Esophagus squamous epithelium (tissue), 5 donors: ENCODE results near the gene CHAF1B. TPM values are rescaled to one million over a fixed set of nuclear protein-coding genes. Genes with fewer than 3 reads are reported as not detected.

Experiments used
- DNase-seq: peaks from one replicate; lab custom pipeline; 2025; lab: John Stamatoyannopoulos, UW
- H3K27ac ChIP-seq, 4 donors: fragments of 200-600 bp; sonication (generic); one replicate each; pipeline ENCODE4 v1.5.1; 2016 to 2019; ENCODE audit warnings: mild to moderate bottlenecking in 1 of 4
- H3K27me3 ChIP-seq, 4 donors: fragments of 200-600 bp; sonication (generic); 1 replicate in 3 of 4; 2 replicates in 1 of 4; pipeline versions ENCODE4 v1.5.1 to v1.6.0; 2017 to 2021; ENCODE audit warnings: antibody characterized with exemption in 1 of 4
- H3K36me3 ChIP-seq, 3 donors: fragments of 200-600 bp; sonication (generic); one replicate each; pipeline ENCODE4 v1.5.1; 2016 to 2019
- H3K4me1 ChIP-seq, 3 donors: fragments of 200-600 bp; sonication (generic); one replicate each; pipeline ENCODE4 v1.5.1; 2017 to 2019
- H3K4me3 ChIP-seq, 4 donors: fragments of 200-600 bp; sonication (generic); 1 replicate in 3 of 4; 2 replicates in 1 of 4; pipeline ENCODE4 v1.5.1; 2016 to 2019; ENCODE audit warnings: mild to moderate bottlenecking in 2 of 4, moderate library complexity in 1 of 4
- H3K9me3 ChIP-seq, 3 donors: fragments of 200-600 bp; sonication (generic); one replicate each; pipeline ENCODE4 v1.5.1; 2016 to 2019
- CTCF ChIP-seq, 6 experiments: fragments of 450-650 bp in 4 of 6; fragments of 200-600 bp in 2 of 6; sonication (generic) in 2 of 6; IDR thresholded peaks; one replicate each; pipeline ENCODE4 v1.5.1; 2016 to 2019; ENCODE audit warnings: antibody characterized with exemption in 6 of 6, mild to moderate bottlenecking in 4 of 6, moderate library complexity in 4 of 6
- POLR2A ChIP-seq, 4 donors: fragments of 450-650 bp; IDR thresholded peaks; one replicate each; pipeline ENCODE4 v1.6.1; 2017; ENCODE audit warnings: antibody characterized with exemption in 4 of 4, mild to moderate bottlenecking in 4 of 4, moderate library complexity in 3 of 4
- WGBS, 2 donors: methylation state at CpG; one replicate each; pipeline ENCODE4 v1.1.5; 2018; 5-methylcytosine and 5-hydroxymethylcytosine counted together
- intact Hi-C: fragments of 100-400 bp; cut with DNase I; formaldehyde crosslinking; loops from one replicate; pipeline ENCODE4 v1.15.0; 2022
- total RNA-seq, 4 donors: library from RNA; depleted of rRNA; stranded (reverse); fragments of >200 nt; gene quantifications; one replicate each; pipeline ENCODE4 v1.1.0, GENCODE V29; 2016
- donor health status: DM: yes; HTN: yes; CAD: no.

CHAF1B gene
- total RNA-seq, 4 donors from 2014 or later, result 2.4 to 6.6 (median 4.3) TPM

GRCh38 chr21:36437745-36438128 is 52.5 kb downstream of the CHAF1B start:
- Histone ChIP-seq H3K9me3 (no peaks in the 10 kb centered on the region), H3K4me1 (peaks cover 0 to 29% (median 6%) of the 10 kb centered on the region in 3 donors), H3K36me3 (no peaks in the 10 kb centered on the region), H3K27ac (no peak overlapping the region), H3K27me3 (no peaks in the 10 kb centered on the region), H3K4me3 (no peak overlapping the region)
- TF ChIP-seq CTCF (IDR thresholded peaks at IDR 0.05) (no peak), POLR2A (IDR thresholded peaks at IDR 0.05) (no peak)
- no peak for DNase-seq
- intact Hi-C loops, result loop anchor here (10.0 kb wide), 1 partner anchor 57 kb away; no protein-coding TSS in a partner anchor
- WGBS, 2 donors, result 34 to 54% methylated on average over 4 to 6 of the region's 6 CpGs

- no peaks in the 10 kb centered on the region for H3K4me1 ChIP-seq
- H3K27ac ChIP-seq, result no peak overlapping the region
- TF ChIP-seq CTCF (IDR thresholded peaks at IDR 0.05) (no peak), POLR2A (IDR thresholded peaks at IDR 0.05) (no peak)
- WGBS, 2 donors, result 90 to 97% methylated on average over 6 of the region's 6 CpGs
- intact Hi-C loops, result no loop called here
- no peaks in the 10 kb centered on the region for H3K9me3 ChIP-seq
- DNase-seq, result no peak
- H3K27me3 ChIP-seq, result no peaks in the 10 kb centered on the region
- H3K36me3 ChIP-seq, result no peaks in the 10 kb centered on the region
- H3K4me3 ChIP-seq, result no peak overlapping the region
Observed at GRCh38 chr21:36441715-36442114, 56.5 kb downstream of the CHAF1B start.

GRCh38 chr21:36446301-36446700 is 61.1 kb downstream of the CHAF1B start:
- no peak overlapping the region for H3K27ac ChIP-seq
- no peak overlapping the region for H3K4me3 ChIP-seq
- intact Hi-C loops, result no loop called here
- H3K9me3 ChIP-seq, result no peaks in the 10 kb centered on the region
- no peaks in the 10 kb centered on the region for H3K36me3 ChIP-seq
- TF ChIP-seq CTCF (IDR thresholded peaks at IDR 0.05) (no peak), POLR2A (IDR thresholded peaks at IDR 0.05) (no peak)
- no peaks in the 10 kb centered on the region for H3K4me1 ChIP-seq
- 73 to 79% methylated on average over 5 to 6 of the region's 10 CpGs for WGBS, 2 donors
- H3K27me3 ChIP-seq, result no peaks in the 10 kb centered on the region
- DNase-seq, result no peak

GRCh38 chr21:36450511-36450910 is 65.3 kb downstream of the CHAF1B start:
- DNase-seq, result no peak
- H3K27ac ChIP-seq, result no peak overlapping the region
- no peak overlapping the region for H3K4me3 ChIP-seq
- H3K36me3 ChIP-seq, result no peaks in the 10 kb centered on the region
- intact Hi-C loops, result no loop called here
- no peaks in the 10 kb centered on the region for H3K27me3 ChIP-seq
- peaks cover 0 to 12% (median 0%) of the 10 kb centered on the region in 3 donors for H3K4me1 ChIP-seq
- TF ChIP-seq POLR2A (IDR thresholded peaks at IDR 0.05), result no peak
- no peaks in the 10 kb centered on the region for H3K9me3 ChIP-seq
- WGBS, 2 donors, result 70 to 73% methylated on average over 2 of the region's 2 CpGs

- Histone ChIP-seq H3K27me3 (no peaks in the 10 kb centered on the region), H3K36me3 (no peaks in the 10 kb centered on the region), H3K4me3 (no peak overlapping the region), H3K9me3 (no peaks in the 10 kb centered on the region), H3K27ac (no peak overlapping the region), H3K4me1 (peaks cover 0 to 12% (median 0%) of the 10 kb centered on the region in 3 donors)
- 93 to 98% methylated on average over 8 of the region's 8 CpGs for WGBS, 2 donors
- TF ChIP-seq POLR2A (IDR thresholded peaks at IDR 0.05), result no peak
- no peak for TF ChIP-seq CTCF (IDR thresholded peaks at IDR 0.05)
- DNase-seq, result no peak
- intact Hi-C loops, result no loop called here
Observed at GRCh38 chr21:36451506-36451905, 66.3 kb downstream of the CHAF1B start.
